SK-N-SH treated with all-trans-retinoic acid at 6 μM for 48 hours (cell line): ENCODE measurements around the gene ELMO1.

Source experiments
- ATAC-seq: fragments of 200-7000 bp; cut with Tn5 transposase; 3 replicates; pipeline ENCODE4 v1.9.1; 2020; ENCODE audit warnings: mild to moderate bottlenecking, moderate library complexity
- ARNTL ChIP-seq: fragments of 450-650 bp; formaldehyde crosslinking; IDR thresholded peaks from 2 replicates; pipeline ENCODE4 v1.5.0; 2020; ENCODE audit warnings: low read depth, mild to moderate bottlenecking, moderate library complexity, borderline replicate concordance
- BACH2 ChIP-seq: fragments of 250-450 bp; sonication (Bioruptor Pico); IDR thresholded peaks from 2 replicates; pipeline ENCODE4 v1.9.0; 2021; ENCODE audit warnings: mild to moderate bottlenecking, borderline replicate concordance
- CSDC2 ChIP-seq: fragments of 250-450 bp; sonication (Bioruptor Pico); IDR thresholded peaks from 2 replicates; pipeline ENCODE4 v1.5.0; 2020; ENCODE audit warnings: mild to moderate bottlenecking, moderate library complexity
- ESRRG ChIP-seq: fragments of 250-450 bp; sonication (Bioruptor Pico); IDR thresholded peaks from 2 replicates; pipeline ENCODE4 v1.6.1; 2021; ENCODE audit warnings: mild to moderate bottlenecking
- GLIS3 ChIP-seq: fragments of 250-450 bp; sonication (Bioruptor Pico); IDR thresholded peaks from 2 replicates; pipeline ENCODE4 v1.5.0; 2020; ENCODE audit warnings: mild to moderate bottlenecking, moderate library complexity
- ISL1 ChIP-seq: fragments of 250-450 bp; sonication (Bioruptor Pico); IDR thresholded peaks from 2 replicates; pipeline ENCODE4 v2.1.2; 2022; ENCODE audit warnings: mild to moderate bottlenecking, moderate library complexity
- OSR1 ChIP-seq: fragments of 250-450 bp; sonication (Bioruptor Pico); IDR thresholded peaks from 2 replicates; pipeline ENCODE4 v1.8.0; 2022; ENCODE audit warnings: moderate library complexity, mild to moderate bottlenecking, inconsistent platforms
- PATZ1 ChIP-seq: fragments of 250-450 bp; sonication (Bioruptor Pico); IDR thresholded peaks from 2 replicates; pipeline ENCODE4 v1.8.0; 2020; ENCODE audit warnings: mild to moderate bottlenecking, moderate library complexity, borderline replicate concordance
- PPARA ChIP-seq: fragments of 250-450 bp; sonication (Bioruptor Pico); IDR thresholded peaks from 2 replicates; pipeline ENCODE4 v1.5.0; 2020; ENCODE audit warnings: mild to moderate bottlenecking, borderline replicate concordance
- RARB ChIP-seq: fragments of 250-450 bp; sonication (Bioruptor Pico); IDR thresholded peaks from 2 replicates; pipeline ENCODE4 v1.8.0; 2021; ENCODE audit warnings: mild to moderate bottlenecking, moderate library complexity
- SNAI2 ChIP-seq: fragments of 250-450 bp; sonication (Bioruptor Pico); IDR thresholded peaks from 2 replicates; pipeline ENCODE4 v1.5.0; 2020; ENCODE audit warnings: mild to moderate bottlenecking, moderate library complexity
- TCF4 ChIP-seq: fragments of 250-450 bp; sonication (Bioruptor Pico); IDR thresholded peaks from 2 replicates; pipeline ENCODE4 v1.8.0; 2021; ENCODE audit warnings: mild to moderate bottlenecking, moderate library complexity, borderline replicate concordance
- TOX ChIP-seq: fragments of 250-450 bp; sonication (Bioruptor Pico); IDR thresholded peaks from 2 replicates; pipeline ENCODE4 v1.8.0; 2021; ENCODE audit warnings: mild to moderate bottlenecking, moderate library complexity, borderline replicate concordance
- ZFP3 ChIP-seq: fragments of 250-450 bp; sonication (Bioruptor Pico); IDR thresholded peaks from 2 replicates; pipeline ENCODE4 v1.5.0; 2020; ENCODE audit warnings: mild to moderate bottlenecking, moderate library complexity
- ZFP30 ChIP-seq: fragments of 450-650 bp; formaldehyde crosslinking; IDR thresholded peaks from 2 replicates; pipeline ENCODE4 v1.5.0; 2022; ENCODE audit warnings: mild to moderate bottlenecking, moderate library complexity
- ZNF565 ChIP-seq: fragments of 450-650 bp; formaldehyde crosslinking; conservative IDR thresholded peaks from 2 replicates; pipeline ENCODE4 v1.5.0; 2020; ENCODE audit warnings: low read depth, mild to moderate bottlenecking, moderate library complexity
- ZNF70 ChIP-seq: fragments of 450-650 bp; formaldehyde crosslinking; IDR thresholded peaks from 2 replicates; pipeline ENCODE4 v1.5.0; 2020; ENCODE audit warnings: mild to moderate bottlenecking, moderate library complexity
- ZNF8 ChIP-seq: fragments of 450-650 bp; formaldehyde crosslinking; IDR thresholded peaks from 2 replicates; pipeline ENCODE4 v1.5.0; 2020; ENCODE audit warnings: mild to moderate bottlenecking, moderate library complexity
- TF ChIP-seq, protein P1 (sequence below): fragments of 250-450 bp; sonication (Bioruptor Pico); IDR thresholded peaks from 2 replicates; pipeline ENCODE4 v1.5.0; 2020; ENCODE audit warnings: mild to moderate bottlenecking, moderate library complexity

Gene ELMO1

DNA sequence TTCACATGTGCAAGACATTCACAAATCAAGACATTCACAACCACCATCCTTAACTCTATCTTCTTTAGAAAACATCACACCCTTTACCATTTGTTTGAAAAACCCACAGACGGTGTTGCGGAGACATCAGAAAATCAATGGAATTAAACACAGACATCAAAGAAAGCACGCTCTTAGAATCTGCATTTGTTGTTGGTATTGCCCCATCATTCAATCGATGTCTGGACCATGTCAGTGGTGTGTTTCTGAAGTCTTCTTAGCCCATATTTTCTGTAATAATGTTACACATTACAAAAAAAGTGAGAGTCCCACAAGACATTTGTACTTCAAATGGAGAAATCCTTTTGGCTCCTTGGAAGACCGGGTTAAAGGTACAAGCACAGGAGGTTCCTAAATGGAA, 550.5 kb downstream of the ELMO1 start (continued):
- no peak for TF ChIP-seq ZNF8 (CRISPR knock-in tag)
- TF ChIP-seq, protein P1, sequence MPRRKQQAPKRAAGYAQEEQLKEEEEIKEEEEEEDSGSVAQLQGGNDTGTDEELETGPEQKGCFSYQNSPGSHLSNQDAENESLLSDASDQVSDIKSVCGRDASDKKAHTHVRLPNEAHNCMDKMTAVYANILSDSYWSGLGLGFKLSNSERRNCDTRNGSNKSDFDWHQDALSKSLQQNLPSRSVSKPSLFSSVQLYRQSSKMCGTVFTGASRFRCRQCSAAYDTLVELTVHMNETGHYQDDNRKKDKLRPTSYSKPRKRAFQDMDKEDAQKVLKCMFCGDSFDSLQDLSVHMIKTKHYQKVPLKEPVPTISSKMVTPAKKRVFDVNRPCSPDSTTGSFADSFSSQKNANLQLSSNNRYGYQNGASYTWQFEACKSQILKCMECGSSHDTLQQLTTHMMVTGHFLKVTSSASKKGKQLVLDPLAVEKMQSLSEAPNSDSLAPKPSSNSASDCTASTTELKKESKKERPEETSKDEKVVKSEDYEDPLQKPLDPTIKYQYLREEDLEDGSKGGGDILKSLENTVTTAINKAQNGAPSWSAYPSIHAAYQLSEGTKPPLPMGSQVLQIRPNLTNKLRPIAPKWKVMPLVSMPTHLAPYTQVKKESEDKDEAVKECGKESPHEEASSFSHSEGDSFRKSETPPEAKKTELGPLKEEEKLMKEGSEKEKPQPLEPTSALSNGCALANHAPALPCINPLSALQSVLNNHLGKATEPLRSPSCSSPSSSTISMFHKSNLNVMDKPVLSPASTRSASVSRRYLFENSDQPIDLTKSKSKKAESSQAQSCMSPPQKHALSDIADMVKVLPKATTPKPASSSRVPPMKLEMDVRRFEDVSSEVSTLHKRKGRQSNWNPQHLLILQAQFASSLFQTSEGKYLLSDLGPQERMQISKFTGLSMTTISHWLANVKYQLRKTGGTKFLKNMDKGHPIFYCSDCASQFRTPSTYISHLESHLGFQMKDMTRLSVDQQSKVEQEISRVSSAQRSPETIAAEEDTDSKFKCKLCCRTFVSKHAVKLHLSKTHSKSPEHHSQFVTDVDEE: no peak
- no peak for TF ChIP-seq TOX (CRISPR knock-in tag)

DNA sequence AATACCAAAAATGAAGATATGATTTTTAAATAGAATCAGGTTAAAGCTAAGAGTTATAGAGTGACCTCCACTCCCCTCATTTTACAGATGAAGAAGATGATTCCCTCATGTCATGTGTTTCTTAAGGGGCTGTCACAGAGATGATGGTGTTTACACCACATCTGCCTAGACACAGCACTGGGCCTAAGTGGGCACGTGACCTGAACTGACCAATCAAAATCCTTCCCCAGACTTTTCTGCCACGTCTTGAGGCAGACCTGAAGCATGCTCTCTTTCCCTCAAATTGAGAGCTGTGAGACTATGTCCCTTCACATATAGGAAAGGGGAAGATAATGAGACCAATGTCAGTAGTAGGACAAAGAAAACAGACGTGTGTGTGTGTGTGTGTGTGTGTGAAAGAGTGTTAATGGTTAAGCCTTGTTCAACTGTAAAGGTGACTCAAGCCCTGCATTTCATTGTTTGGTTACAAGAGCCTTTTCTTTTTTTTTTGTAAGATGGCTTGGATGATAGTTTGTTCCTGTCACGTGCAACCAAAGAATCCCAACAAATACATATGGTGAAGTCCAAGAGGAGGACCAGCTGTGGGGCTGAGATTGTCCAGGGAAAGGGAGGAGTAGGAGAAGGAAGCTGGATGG, 551.6 kb downstream of the ELMO1 start:
- no peak for ATAC-seq
- TF ChIP-seq CSDC2 (CRISPR knock-in tag) (no peak), SNAI2 (no peak), ZFP30 (CRISPR knock-in tag) (no peak), ZNF70 (CRISPR knock-in tag) (no peak)

GRCh38 chr7:36896418-36896817, 552.2 kb downstream of the ELMO1 start:
- no peak for ATAC-seq
- no peak for TF ChIP-seq CSDC2 (CRISPR knock-in tag)
- no peak for TF ChIP-seq PATZ1 (CRISPR knock-in tag)
- TF ChIP-seq SNAI2: no peak
- TF ChIP-seq ZFP30 (CRISPR knock-in tag): no peak
- no peak for TF ChIP-seq OSR1 (CRISPR knock-in tag)
- TF ChIP-seq TCF4: no peak
- no peak for TF ChIP-seq ESRRG (CRISPR knock-in tag)
- no peak for TF ChIP-seq PPARA

GRCh38 chr7:36895192-36895591, 553.5 kb downstream of the ELMO1 start:
- ATAC-seq: no peak
- TF ChIP-seq TCF4: no peak
- no peak for TF ChIP-seq SNAI2
- TF ChIP-seq ARNTL (CRISPR knock-in tag): no peak
- TF ChIP-seq, all 23 proteins: peak for 0

DNA sequence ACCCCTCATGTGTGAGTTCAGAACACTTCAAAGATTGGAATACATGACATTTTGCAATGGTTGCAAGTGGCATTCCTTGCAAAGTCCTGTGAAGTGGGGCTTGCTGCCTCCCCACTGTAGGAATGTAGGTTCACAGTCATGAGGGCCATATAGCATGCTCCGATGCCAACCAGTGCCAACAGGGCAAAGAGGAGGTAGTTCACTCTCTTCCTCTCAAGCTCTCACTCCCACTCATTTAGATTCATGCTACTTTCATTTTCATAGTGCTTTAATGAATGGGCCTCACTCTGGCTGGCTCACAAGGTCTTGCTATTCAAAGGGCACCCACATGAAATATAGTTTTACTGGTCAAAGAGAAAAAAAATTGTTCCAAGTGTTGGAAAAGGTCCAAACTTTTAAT, 554.5 kb downstream of the ELMO1 start:
- no peak for ATAC-seq
- TF ChIP-seq ZNF565: no peak
- no peak for TF ChIP-seq PATZ1 (CRISPR knock-in tag)
- TF ChIP-seq ARNTL (CRISPR knock-in tag): no peak
- TF ChIP-seq, all 23 proteins: peak for 0

- no peak for TF ChIP-seq PPARA
- TF ChIP-seq GLIS3 (CRISPR knock-in tag): no peak
- TF ChIP-seq ISL1: peak; percentile 68
- no peak for ATAC-seq
Measured at GRCh38 chr7:36889182-36889581, 559.5 kb downstream of the ELMO1 start.

DNA sequence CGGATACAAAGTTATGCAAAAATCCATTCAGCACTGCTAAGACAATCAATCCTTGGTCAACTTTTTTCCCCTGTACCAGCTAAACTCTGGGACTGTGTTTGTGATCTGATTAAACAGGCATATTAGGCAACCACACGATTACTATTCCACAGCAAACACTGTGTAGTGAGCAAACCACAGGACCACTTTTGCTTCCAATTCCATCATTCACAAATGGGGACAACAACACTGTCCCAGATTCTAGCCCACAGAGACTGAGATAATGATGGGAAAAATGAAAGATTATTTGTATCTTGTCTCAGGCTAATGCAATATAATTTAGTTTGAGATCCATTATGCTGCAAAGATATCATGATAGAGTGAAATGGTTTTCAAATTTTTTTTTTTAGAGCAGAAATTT, 560.7 kb downstream of the ELMO1 start:
- ATAC-seq: peak; percentile 41; the same call in 1 of the 3 replicates
- TF ChIP-seq GLIS3 (CRISPR knock-in tag) (peak; percentile 46; the same call in 1 of the 2 replicates), ZNF565 (no peak), ZFP3 (CRISPR knock-in tag) (peak; percentile 16; the same call in 1 of the 2 replicates), ARNTL (CRISPR knock-in tag) (no peak), BACH2 (CRISPR knock-in tag) (no peak), SNAI2 (peak; percentile 73), PATZ1 (CRISPR knock-in tag) (no peak), ISL1 (peak; percentile 98), ZNF8 (CRISPR knock-in tag) (peak; percentile 48; the same call in 1 of the 2 replicates), RARB (CRISPR knock-in tag) (no peak), TCF4 (peak; percentile 86), PPARA (no peak)
- TF ChIP-seq, protein P1: peak; percentile 95
